Ovary (tissue), 9 donors: Measurements from ENCODE around the gene IRF1. TPM values are rescaled to one million over a fixed set of nuclear protein-coding genes. Genes with fewer than 3 reads are reported as not detected.

Source experiments
- DNase-seq, 5 donors: peaks; one replicate each; pipeline ENCODE4 v3.0.0-alpha.2; 2019 to 2020
- H3K27ac ChIP-seq, 2 donors: fragments of 200-600 bp; one replicate each; pipeline versions ENCODE4 v1.5.1 to v1.8.0; 2019 to 2022
- H3K27me3 ChIP-seq: fragments of 200-600 bp; one replicate; pipeline ENCODE4 v1.8.0; 2022
- H3K36me3 ChIP-seq: fragments of 200-600 bp; sonication (generic); one replicate; pipeline ENCODE4 v1.5.1; 2019
- H3K4me1 ChIP-seq: one replicate; pipeline ENCODE4 v1.8.1; 2013; ENCODE audit warnings: mild to moderate bottlenecking, moderate library complexity; ENCODE audit not compliant: insufficient read depth
- H3K4me3 ChIP-seq: fragments of 200-600 bp; sonication (generic); one replicate; pipeline ENCODE4 v1.5.1; 2017
- H3K9me3 ChIP-seq, 2 donors: fragments of 200-600 bp in 1 of 2; sonication (generic) in 1 of 2; one replicate each; pipeline versions ENCODE4 v1.5.1 to v1.8.1; 2013 to 2019; ENCODE audit warnings: mild to moderate bottlenecking in 1 of 2, moderate library complexity in 1 of 2
- EP300 ChIP-seq: sonication (generic); formaldehyde crosslinking; IDR thresholded peaks from one replicate; pipeline ENCODE4 v1.6.1; 2017; ENCODE audit warnings: antibody characterized with exemption
- POLR2A ChIP-seq: fragments of 450-650 bp; IDR thresholded peaks from one replicate; pipeline ENCODE4 v1.6.1; 2017; ENCODE audit warnings: antibody characterized with exemption, mild to moderate bottlenecking, moderate library complexity
- WGBS, 3 donors: extraction: QIAGEN DNeasy Blood & Tissue Kit in 1 of 3; methylation state at CpG; one replicate each; pipeline versions ENCODE4 v1.1.5 to v1.1.7; 2013 to 2017; 5-methylcytosine and 5-hydroxymethylcytosine counted together
- intact Hi-C, 4 donors: fragments of 100-400 bp; cut with DNase I; formaldehyde crosslinking; loops; one replicate each; pipeline versions ENCODE4 v1.11.0 to v1.15.1; 2022 to 2023
- polyA plus RNA-seq, 2 donors: library from polyadenylated mRNA; stranded (reverse); fragments of 200-250 nt in 1 of 2; fragments of 350-450 nt in 1 of 2; fragmentation: Illumina TruSeq in 1 of 2; extraction: RNeasy Lipid Tissue Mini Kit (QIAGEN cat#74804) in 1 of 2; gene quantifications; one replicate each; pipeline ENCODE4 v1.2.3, GENCODE V29; 2013 to 2014
- total RNA-seq, 7 donors: library from RNA; depleted of rRNA in 2 of 7; stranded (reverse); fragments of >200 nt in 2 of 7; fragmentation: NEBNext Ultra II Directional in 3 of 7; extraction: Animal tissue kit (Norgen Biotek cat#: 25700) in 3 of 7; gene quantifications; one replicate each; pipeline versions ENCODE4 v1.1.0 to v1.2.4, GENCODE V29; 2016 to 2023
- TF ChIP-seq, protein P1 (sequence below), 3 donors: fragments of 450-650 bp in 2 of 3; fragments of 200-600 bp in 1 of 3; IDR thresholded peaks; one replicate each; pipeline versions ENCODE4 v1.5.1 to v1.8.0; 2016 to 2022; ENCODE audit warnings: antibody characterized with exemption in 3 of 3, mild to moderate bottlenecking in 1 of 3
- donor health status: DM: no; HTN: no; CAD: no; lungs with moderate emphysema.
- donor health status: DM: no; HTN: no; CAD: no.
- donor health status: Bipolar disorder and iron deficiency.
- donor health status: DM: yes; HTN: yes; CAD: no.
- donor health status: DM: no; HTN: no; CAD: no.
- donor health status: DM: yes; HTN: yes; CAD: no.

Gene IRF1
- total and polyA plus RNA-seq, 9 donors = 17.3 to 126 (median 26.7) TPM

DNA sequence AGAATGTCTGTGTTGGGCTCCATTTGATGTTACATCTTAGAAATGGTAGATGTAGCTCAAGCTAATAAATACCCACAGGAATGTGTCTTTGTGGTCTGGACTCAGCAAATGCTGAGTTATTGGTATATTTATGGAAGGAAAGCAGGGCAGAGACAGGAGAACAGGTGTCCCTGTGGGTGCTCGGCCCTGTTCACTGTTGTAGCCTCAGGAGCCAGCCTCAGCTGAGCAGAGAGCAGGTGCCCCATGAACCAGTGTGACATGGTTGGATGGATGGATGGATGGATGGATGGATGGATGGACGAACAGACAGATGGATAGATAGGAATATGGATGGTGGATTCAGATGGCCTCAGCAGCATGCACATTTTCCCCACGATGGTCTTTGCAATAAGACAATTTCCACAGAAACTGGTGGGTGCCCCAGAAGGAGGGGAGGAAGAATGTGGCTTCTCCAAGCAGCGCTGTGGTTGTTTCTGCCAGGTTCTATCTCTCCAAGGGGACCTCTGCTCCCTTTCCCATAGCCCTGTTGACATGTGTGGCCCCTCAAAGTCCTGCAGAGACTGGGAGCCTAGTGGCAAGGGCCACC is 8.2 kb upstream of the IRF1 start:
- peak in 2 of 5 donors; percentile 15 to 19 for DNase-seq
- no peaks in the 10 kb centered on the region for H3K36me3 ChIP-seq
- 86 to 88% (median 87%) methylated on average over 4 of the region's 4 CpGs for WGBS, 3 donors
- H3K9me3 ChIP-seq = no peaks in the 10 kb centered on the region
- peaks cover 13% of the 10 kb centered on the region for H3K4me1 ChIP-seq
- no peaks in the 10 kb centered on the region for H3K27me3 ChIP-seq
- intact Hi-C loops = loop anchor here (5.0 to 10.0 kb wide), 4 partner anchors 81 to 864 kb away; partner anchors contain the start of gene RAPGEF6 (in 1 of the 4)
- peak overlapping the region in 1 of 2 donors; percentile 88 for H3K27ac ChIP-seq
- TF ChIP-seq POLR2A (no peak), EP300 (no peak)
- TF ChIP-seq, protein P1, sequence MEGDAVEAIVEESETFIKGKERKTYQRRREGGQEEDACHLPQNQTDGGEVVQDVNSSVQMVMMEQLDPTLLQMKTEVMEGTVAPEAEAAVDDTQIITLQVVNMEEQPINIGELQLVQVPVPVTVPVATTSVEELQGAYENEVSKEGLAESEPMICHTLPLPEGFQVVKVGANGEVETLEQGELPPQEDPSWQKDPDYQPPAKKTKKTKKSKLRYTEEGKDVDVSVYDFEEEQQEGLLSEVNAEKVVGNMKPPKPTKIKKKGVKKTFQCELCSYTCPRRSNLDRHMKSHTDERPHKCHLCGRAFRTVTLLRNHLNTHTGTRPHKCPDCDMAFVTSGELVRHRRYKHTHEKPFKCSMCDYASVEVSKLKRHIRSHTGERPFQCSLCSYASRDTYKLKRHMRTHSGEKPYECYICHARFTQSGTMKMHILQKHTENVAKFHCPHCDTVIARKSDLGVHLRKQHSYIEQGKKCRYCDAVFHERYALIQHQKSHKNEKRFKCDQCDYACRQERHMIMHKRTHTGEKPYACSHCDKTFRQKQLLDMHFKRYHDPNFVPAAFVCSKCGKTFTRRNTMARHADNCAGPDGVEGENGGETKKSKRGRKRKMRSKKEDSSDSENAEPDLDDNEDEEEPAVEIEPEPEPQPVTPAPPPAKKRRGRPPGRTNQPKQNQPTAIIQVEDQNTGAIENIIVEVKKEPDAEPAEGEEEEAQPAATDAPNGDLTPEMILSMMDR (IDR thresholded peaks at IDR 0.05) = no peak
- no peak overlapping the region for H3K4me3 ChIP-seq

DNA sequence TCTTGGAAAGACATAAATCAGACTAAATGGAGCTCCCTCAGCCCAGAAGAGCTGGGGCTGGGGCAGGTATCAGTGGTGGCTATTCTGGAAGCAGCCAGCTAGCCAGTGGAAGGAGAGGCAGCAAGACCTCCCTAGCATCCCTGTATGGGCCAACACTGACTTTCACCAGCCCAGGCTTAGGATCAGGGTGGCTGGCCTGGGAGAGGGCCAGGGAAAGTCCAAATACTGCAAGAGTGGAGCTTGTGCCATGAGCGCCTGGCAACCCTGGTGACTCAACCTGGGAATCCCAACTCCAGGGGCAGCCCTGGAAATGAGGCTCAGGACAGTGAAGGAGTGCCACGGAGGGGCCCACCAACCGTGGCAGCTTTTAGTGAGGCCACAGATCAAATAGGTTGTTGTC is 7.6 kb upstream of the IRF1 start:
- 85 to 95% (median 93%) methylated on average over 3 of the region's 3 CpGs for WGBS, 3 donors
- DNase-seq = peak in 2 of 5 donors; percentile 42 to 53
- intact Hi-C loops = loop anchor here (5.0 to 10.0 kb wide), 4 partner anchors 81 to 863 kb away; partner anchors contain the start of gene RAPGEF6 (in 1 of the 4)
- Histone ChIP-seq H3K9me3 (no peaks in the 10 kb centered on the region), H3K4me1 (peaks cover 13% of the 10 kb centered on the region), H3K4me3 (no peak overlapping the region), H3K27ac (peak overlapping the region; percentile 74 to 88), H3K27me3 (no peaks in the 10 kb centered on the region), H3K36me3 (no peaks in the 10 kb centered on the region)
- no peak for TF ChIP-seq POLR2A
- no peak for TF ChIP-seq EP300
- TF ChIP-seq, protein P1 (IDR thresholded peaks at IDR 0.05) = no peak

GRCh38 chr5:132497488-132497997 is 7.0 kb upstream of the IRF1 start:
- 28 to 52% (median 33%) methylated on average over 6 of the region's 6 CpGs for WGBS, 3 donors
- Histone ChIP-seq H3K9me3 (no peaks in the 10 kb centered on the region), H3K27ac (peak overlapping the region; percentile 74 to 88), H3K36me3 (no peaks in the 10 kb centered on the region), H3K27me3 (no peaks in the 10 kb centered on the region), H3K4me1 (peaks cover 11% of the 10 kb centered on the region), H3K4me3 (no peak overlapping the region)
- peak; percentile 69 to 79 (median 76) for DNase-seq
- TF ChIP-seq, protein P1 (IDR thresholded peaks at IDR 0.05) = no peak
- intact Hi-C loops = loop anchor here (2.0 to 10.0 kb wide), 5 partner anchors 77 to 863 kb away; partner anchors contain the start of gene RAPGEF6 (in 1 of the 4)

- peak; percentile 87 to 94 (median 90) for DNase-seq
- Histone ChIP-seq H3K4me1 (peaks cover 9% of the 10 kb centered on the region), H3K27ac (peak overlapping the region; percentile 74 to 88), H3K27me3 (no peaks in the 10 kb centered on the region), H3K9me3 (no peaks in the 10 kb centered on the region), H3K36me3 (no peaks in the 10 kb centered on the region), H3K4me3 (peak overlapping the region; percentile 70)
- intact Hi-C loops = loop anchor here (2.0 to 10.0 kb wide), 5 partner anchors 76 to 862 kb away; partner anchors contain the start of gene RAPGEF6 (in 1 of the 4)
- no peak for TF ChIP-seq POLR2A
- TF ChIP-seq EP300 = peak; percentile 67
- WGBS, 3 donors = 3% methylated on average over 56 to 62 of the region's 62 CpGs
Measured at GRCh38 chr5:132496631-132497487, 6.3 kb upstream of the IRF1 start.
